IPS-15b (cell line): ENCODE measurements around the gene NUDT3.

Source experiments
- H3K27me3 ChIP-seq: one replicate; pipeline ENCODE4 v1.6.1; 2013; ENCODE audit warnings: low read length; ENCODE audit not compliant: control insufficient read depth, insufficient read depth
- H3K36me3 ChIP-seq: one replicate; pipeline ENCODE4 v1.6.1; 2013; ENCODE audit warnings: low read length; ENCODE audit not compliant: control insufficient read depth, insufficient read depth
- H3K4me1 ChIP-seq: one replicate; pipeline ENCODE4 v1.6.1; 2013; ENCODE audit warnings: mild to moderate bottlenecking, low read length; ENCODE audit not compliant: control insufficient read depth, insufficient read depth
- H3K4me3 ChIP-seq: one replicate; pipeline ENCODE4 v1.5.1; 2013; ENCODE audit warnings: low read depth, low read length
- H3K9ac ChIP-seq: one replicate; pipeline ENCODE4 v1.6.1; 2013; ENCODE audit warnings: low read depth, mild to moderate bottlenecking, low read length
- H3K9me3 ChIP-seq: one replicate; pipeline ENCODE4 v1.6.1; 2013; ENCODE audit warnings: mild to moderate bottlenecking, low read length; ENCODE audit not compliant: control insufficient read depth, insufficient read depth

Gene NUDT3

GRCh38 chr6:34236131-34236442 lies 156.4 kb downstream of the NUDT3 start:
- Histone ChIP-seq H3K27me3 (no peaks in the 10 kb centered on the region), H3K9ac (peak overlapping the region; percentile 96), H3K9me3 (no peaks in the 10 kb centered on the region), H3K4me3 (peak overlapping the region; percentile 87), H3K4me1 (peaks cover 15% of the 10 kb centered on the region), H3K36me3 (peaks cover 13% of the 10 kb centered on the region)

DNA sequence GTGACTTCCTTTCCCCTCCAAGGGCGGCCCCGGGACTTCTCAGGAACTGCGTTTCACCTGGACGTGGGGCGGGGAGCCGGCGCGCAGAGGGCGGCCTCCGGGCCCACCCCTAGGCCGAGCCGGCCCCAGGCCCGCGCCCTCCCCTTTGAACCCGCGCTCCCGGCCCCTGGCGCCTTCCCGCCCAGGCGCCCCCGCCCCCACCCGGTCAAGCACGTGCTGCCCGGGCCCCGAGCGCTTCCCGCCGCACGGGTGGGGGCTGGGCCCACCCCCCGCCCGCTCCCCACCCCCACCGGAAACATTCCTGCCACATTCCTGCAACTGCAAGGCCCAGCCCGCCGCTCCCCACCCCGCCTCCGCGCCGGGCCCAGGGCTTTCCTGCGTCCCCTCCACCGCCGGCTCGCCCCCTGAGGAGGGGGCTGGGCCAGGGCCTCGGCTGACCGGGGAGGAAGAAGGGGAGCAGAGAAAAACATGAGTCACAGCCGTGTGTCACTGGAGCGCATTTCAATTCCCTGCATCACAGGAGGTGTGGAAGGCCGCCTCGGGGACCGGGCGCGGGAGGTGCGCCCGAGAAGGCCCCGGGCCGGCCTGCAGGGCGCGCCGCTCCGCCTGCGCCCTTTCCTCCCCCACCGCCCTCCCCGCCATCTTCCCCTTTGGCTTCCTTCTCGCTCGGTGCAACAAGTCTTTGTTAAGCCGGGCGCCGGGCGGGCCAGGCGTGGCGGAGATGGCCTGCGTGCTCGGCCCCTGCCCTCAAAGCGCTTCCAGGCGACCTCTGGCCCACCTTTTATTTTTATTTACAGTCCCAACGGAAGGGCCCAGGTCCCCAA lies 156.9 kb downstream of the NUDT3 start:
- H3K4me3 ChIP-seq = peak overlapping the region; percentile 87
- H3K27me3 ChIP-seq = no peaks in the 10 kb centered on the region
- H3K9me3 ChIP-seq = no peaks in the 10 kb centered on the region
- H3K4me1 ChIP-seq = peaks cover 15% of the 10 kb centered on the region
- peak overlapping the region; percentile 96 for H3K9ac ChIP-seq
- peaks cover 8% of the 10 kb centered on the region for H3K36me3 ChIP-seq

- Histone ChIP-seq H3K27me3 (no peaks in the 10 kb centered on the region), H3K9ac (peak overlapping the region; percentile 97), H3K4me3 (peak overlapping the region; percentile 52), H3K9me3 (no peaks in the 10 kb centered on the region), H3K36me3 (peaks cover under 1% of the 10 kb centered on the region), H3K4me1 (peaks cover 15% of the 10 kb centered on the region)
Measured at GRCh38 chr6:34234667-34235306, 157.7 kb downstream of the NUDT3 start.

GRCh38 chr6:34233867-34234266 lies 158.6 kb downstream of the NUDT3 start:
- H3K27me3 ChIP-seq = no peaks in the 10 kb centered on the region
- peak overlapping the region; percentile 97 for H3K9ac ChIP-seq
- peaks cover 9% of the 10 kb centered on the region for H3K4me1 ChIP-seq
- H3K9me3 ChIP-seq = no peaks in the 10 kb centered on the region
- peak overlapping the region; percentile 52 for H3K4me3 ChIP-seq
- H3K36me3 ChIP-seq = no peaks in the 10 kb centered on the region

- Histone ChIP-seq H3K4me3 (no peak overlapping the region), H3K9me3 (no peaks in the 10 kb centered on the region), H3K27me3 (no peaks in the 10 kb centered on the region), H3K36me3 (no peaks in the 10 kb centered on the region), H3K9ac (no peak overlapping the region), H3K4me1 (peaks cover 11% of the 10 kb centered on the region)
Measured at GRCh38 chr6:34232901-34233300, 159.6 kb downstream of the NUDT3 start.

GRCh38 chr6:34231566-34232336 lies 160.7 kb downstream of the NUDT3 start:
- Histone ChIP-seq H3K27me3 (no peaks in the 10 kb centered on the region), H3K9ac (no peak overlapping the region), H3K9me3 (no peaks in the 10 kb centered on the region), H3K4me3 (no peak overlapping the region), H3K36me3 (no peaks in the 10 kb centered on the region), H3K4me1 (peaks cover 19% of the 10 kb centered on the region)

GRCh38 chr6:34230653-34231371 lies 161.7 kb downstream of the NUDT3 start:
- Histone ChIP-seq H3K9me3 (no peaks in the 10 kb centered on the region), H3K9ac (no peak overlapping the region), H3K36me3 (no peaks in the 10 kb centered on the region), H3K4me1 (peaks cover 26% of the 10 kb centered on the region), H3K4me3 (no peak overlapping the region), H3K27me3 (no peaks in the 10 kb centered on the region)

DNA sequence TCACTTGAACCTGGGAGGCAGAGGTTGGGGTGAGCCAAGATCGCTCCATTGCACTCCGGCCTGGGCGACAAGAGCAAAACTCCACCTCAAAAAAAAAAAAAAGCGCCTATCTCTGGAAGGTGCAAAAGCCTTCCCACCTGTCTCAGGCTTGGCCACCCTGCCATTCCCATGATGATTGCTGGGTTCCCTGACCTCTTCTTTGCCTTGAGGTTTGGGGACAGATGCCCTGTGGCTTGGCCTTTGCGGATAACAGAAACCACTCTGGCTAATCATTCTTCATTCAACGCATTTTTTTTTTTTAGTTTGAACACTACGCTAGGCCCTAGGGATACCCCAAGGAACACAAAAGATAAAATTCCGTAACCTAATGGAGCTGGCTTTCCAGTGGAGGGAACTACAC lies 162.6 kb downstream of the NUDT3 start:
- Histone ChIP-seq H3K36me3 (no peaks in the 10 kb centered on the region), H3K9me3 (no peaks in the 10 kb centered on the region), H3K27me3 (no peaks in the 10 kb centered on the region), H3K9ac (no peak overlapping the region), H3K4me3 (no peak overlapping the region), H3K4me1 (peaks cover 26% of the 10 kb centered on the region)
